ENCODE results near the gene ACAP1.

GRCh38 chr17:7318121-7318860 lies 18.0 kb upstream of the ACAP1 start:
- TF ChIP-seq POLR2A (IDR thresholded peaks at IDR 0.05), result no peak
- no peak for TF ChIP-seq CTCF (IDR thresholded peaks at IDR 0.05)

Measured in breast epithelium (tissue), 3 donors.